Smooth muscle cell (in vitro differentiated cells): ENCODE measurements around the gene SAXO1. TPM values are rescaled to one million over a fixed set of nuclear protein-coding genes. Genes with fewer than 3 reads are reported as not detected.

Experiments
- DNase-seq: peaks from one replicate; lab custom pipeline; 2025; ENCODE audit not compliant: unreplicated experiment; lab: John Stamatoyannopoulos, UW
- H2AFZ ChIP-seq: fragments of 200-600 bp; sonication (generic); 2 replicates; pipeline ENCODE4 v1.6.0; 2016; ENCODE audit warnings: antibody characterized with exemption, low read depth, mild to moderate bottlenecking
- H3F3A ChIP-seq: fragments of 200-600 bp; sonication (generic); 2 replicates; pipeline ENCODE4 v1.6.0; 2017; ENCODE audit warnings: antibody characterized with exemption, low read depth
- H3K27ac ChIP-seq: fragments of 200-600 bp; sonication (generic); 2 replicates; pipeline ENCODE4 v1.5.1; 2016; ENCODE audit warnings: low read depth, mild to moderate bottlenecking
- H3K27me3 ChIP-seq: fragments of 200-600 bp; sonication (generic); 2 replicates; pipeline ENCODE4 v1.6.1; 2016; ENCODE audit warnings: low read depth, mild to moderate bottlenecking
- H3K36me3 ChIP-seq: fragments of 200-600 bp; sonication (generic); 2 replicates; pipeline ENCODE4 v1.5.1; 2016; ENCODE audit warnings: low read depth
- H3K4me1 ChIP-seq: fragments of 200-600 bp; sonication (generic); 2 replicates; pipeline ENCODE4 v1.5.1; 2016; ENCODE audit warnings: low read depth
- H3K4me2 ChIP-seq: fragments of 200-600 bp; sonication (generic); 2 replicates; pipeline ENCODE4 v1.6.0; 2016; ENCODE audit warnings: mild to moderate bottlenecking
- H3K4me3 ChIP-seq: fragments of 200-600 bp; sonication (generic); 2 replicates; pipeline ENCODE4 v1.5.1; 2016; ENCODE audit warnings: mild to moderate bottlenecking
- H3K79me2 ChIP-seq: fragments of 200-600 bp; sonication (generic); 2 replicates; pipeline ENCODE4 v1.6.0; 2016; ENCODE audit warnings: low read depth, mild to moderate bottlenecking
- H3K9ac ChIP-seq: fragments of 200-600 bp; sonication (generic); 2 replicates; pipeline ENCODE4 v1.6.0; 2016; ENCODE audit warnings: low read depth
- H3K9me3 ChIP-seq: fragments of 200-600 bp; sonication (generic); replicated peaks from 2 replicates; pipeline ENCODE4 v1.5.1; 2016; ENCODE audit warnings: low read depth
- H4K20me1 ChIP-seq: fragments of 200-600 bp; sonication (generic); 2 replicates; pipeline ENCODE4 v1.6.0; 2016; ENCODE audit warnings: low read depth
- WGBS: methylation state at CpG from one replicate; pipeline ENCODE4 v1.1.7; 2016; ENCODE audit warnings: low lambda C conversion rate; 5-methylcytosine and 5-hydroxymethylcytosine counted together
- polyA plus RNA-seq: library from polyadenylated mRNA; unstranded; fragments of >200 nt; fragmentation: Nextera tagmentation; extraction: Ambion mirVana; gene quantifications from 2 replicates; pipeline ENCODE4 v1.2.1, GENCODE V29; 2016
- total RNA-seq: library from RNA; depleted of rRNA; stranded (reverse); fragments of >200 nt; gene quantifications from 2 replicates; pipeline ENCODE4 v1.2.3, GENCODE V29; 2014
- TF ChIP-seq, protein P1 (sequence below): fragments of 200-600 bp; sonication (generic); IDR thresholded peaks from 2 replicates; pipeline ENCODE4 v1.5.1; 2017; ENCODE audit warnings: borderline replicate concordance, mild to moderate bottlenecking, antibody characterized with exemption; ENCODE audit not compliant: insufficient read depth, poor library complexity, severe bottlenecking

The SAXO1 gene
- total and polyA plus RNA-seq, 2 experiments from 2014 or later, result 0.08 TPM; not detected in 1

DNA sequence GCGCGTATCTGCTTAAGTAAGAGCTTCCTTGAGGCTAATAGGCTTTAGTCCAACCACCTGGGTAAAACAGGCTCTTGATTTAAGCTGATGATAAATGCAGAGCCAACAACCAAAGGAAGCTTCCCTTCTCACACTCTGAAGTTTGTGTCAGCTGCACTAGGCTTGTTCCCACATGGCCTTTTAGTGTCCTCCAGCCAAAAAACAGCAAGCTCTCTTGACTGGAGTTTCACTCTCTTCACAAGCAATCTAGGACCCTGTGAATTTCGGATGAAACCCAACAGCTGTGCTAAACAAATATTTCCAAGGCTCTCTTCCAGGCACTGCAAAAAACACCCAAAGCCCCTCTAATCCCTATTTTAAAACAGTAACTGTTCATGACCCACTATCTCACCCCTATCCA, 63.9 kb downstream of the SAXO1 start:
- Histone ChIP-seq H3K36me3 (no peaks in the 10 kb centered on the region), H3K27me3 (no peaks in the 10 kb centered on the region), H3K4me3 (no peak overlapping the region), H3K27ac (no peak overlapping the region), H3F3A (no peaks in the 10 kb centered on the region), H3K4me2 (no peak overlapping the region), H3K4me1 (no peaks in the 10 kb centered on the region), H4K20me1 (no peaks in the 10 kb centered on the region), H3K79me2 (no peaks in the 10 kb centered on the region), H3K9me3 (no peaks in the 10 kb centered on the region), H3K9ac (no peak overlapping the region), H2AFZ (no peak overlapping the region)
- 32% methylated on average over 3 of the region's 3 CpGs for WGBS
- no peak for DNase-seq
- TF ChIP-seq, protein P1, sequence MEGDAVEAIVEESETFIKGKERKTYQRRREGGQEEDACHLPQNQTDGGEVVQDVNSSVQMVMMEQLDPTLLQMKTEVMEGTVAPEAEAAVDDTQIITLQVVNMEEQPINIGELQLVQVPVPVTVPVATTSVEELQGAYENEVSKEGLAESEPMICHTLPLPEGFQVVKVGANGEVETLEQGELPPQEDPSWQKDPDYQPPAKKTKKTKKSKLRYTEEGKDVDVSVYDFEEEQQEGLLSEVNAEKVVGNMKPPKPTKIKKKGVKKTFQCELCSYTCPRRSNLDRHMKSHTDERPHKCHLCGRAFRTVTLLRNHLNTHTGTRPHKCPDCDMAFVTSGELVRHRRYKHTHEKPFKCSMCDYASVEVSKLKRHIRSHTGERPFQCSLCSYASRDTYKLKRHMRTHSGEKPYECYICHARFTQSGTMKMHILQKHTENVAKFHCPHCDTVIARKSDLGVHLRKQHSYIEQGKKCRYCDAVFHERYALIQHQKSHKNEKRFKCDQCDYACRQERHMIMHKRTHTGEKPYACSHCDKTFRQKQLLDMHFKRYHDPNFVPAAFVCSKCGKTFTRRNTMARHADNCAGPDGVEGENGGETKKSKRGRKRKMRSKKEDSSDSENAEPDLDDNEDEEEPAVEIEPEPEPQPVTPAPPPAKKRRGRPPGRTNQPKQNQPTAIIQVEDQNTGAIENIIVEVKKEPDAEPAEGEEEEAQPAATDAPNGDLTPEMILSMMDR, result no peak

DNA sequence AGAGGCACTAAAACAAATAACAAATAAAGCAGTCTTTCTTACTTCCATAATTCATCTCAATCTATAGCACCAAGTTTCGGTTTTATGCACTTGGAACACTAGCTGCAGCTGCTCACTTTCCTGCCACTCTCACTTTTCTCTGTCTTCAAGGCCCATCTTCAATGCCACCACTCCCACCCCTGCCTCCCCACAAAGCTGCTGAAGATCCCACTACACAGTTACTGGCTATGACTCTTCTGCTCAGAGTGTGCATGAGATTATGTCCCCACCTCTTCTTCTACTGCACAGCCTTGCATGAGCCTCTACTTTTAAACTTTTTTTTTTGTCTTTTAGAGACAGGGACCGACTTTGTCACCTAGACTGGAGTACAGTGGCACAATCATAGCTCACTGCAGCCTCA, 77.4 kb downstream of the SAXO1 start:
- no peaks in the 10 kb centered on the region for H3F3A ChIP-seq
- H3K9ac ChIP-seq, result no peak overlapping the region
- no peak overlapping the region for H3K4me3 ChIP-seq
- H3K27me3 ChIP-seq, result peaks cover 3% of the 10 kb centered on the region
- H4K20me1 ChIP-seq, result no peaks in the 10 kb centered on the region
- DNase-seq, result no peak
- no peak overlapping the region for H2AFZ ChIP-seq
- no peak overlapping the region for H3K4me2 ChIP-seq
- H3K9me3 ChIP-seq, result no peaks in the 10 kb centered on the region
- TF ChIP-seq, protein P1, result no peak
- no peaks in the 10 kb centered on the region for H3K79me2 ChIP-seq
- 85% methylated on average over 2 of the region's 2 CpGs for WGBS
- no peaks in the 10 kb centered on the region for H3K36me3 ChIP-seq
- no peak overlapping the region for H3K27ac ChIP-seq
- H3K4me1 ChIP-seq, result no peaks in the 10 kb centered on the region

DNA sequence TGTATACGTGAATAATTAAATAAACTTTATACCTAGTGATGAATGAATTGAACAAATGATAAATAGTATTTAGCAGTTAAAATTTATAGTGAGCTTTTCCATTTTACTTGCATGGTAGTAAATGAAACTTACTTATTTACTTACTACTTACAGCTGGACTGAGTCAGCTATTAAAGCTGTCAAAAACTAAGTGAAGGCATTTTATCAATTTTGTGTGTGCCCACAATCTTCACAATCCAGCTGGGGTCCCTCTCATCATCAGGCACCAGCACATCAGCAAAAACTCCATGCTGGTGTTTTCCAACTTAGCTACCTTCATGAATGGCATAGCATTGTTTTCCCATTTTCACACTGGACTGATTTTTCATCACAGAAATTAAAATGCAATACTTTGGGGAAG, 81.1 kb downstream of the SAXO1 start:
- Histone ChIP-seq H4K20me1 (no peaks in the 10 kb centered on the region), H3K79me2 (no peaks in the 10 kb centered on the region), H3K27me3 (no peaks in the 10 kb centered on the region), H3K4me3 (no peak overlapping the region), H3K9ac (no peak overlapping the region), H2AFZ (no peak overlapping the region), H3K27ac (no peak overlapping the region), H3K9me3 (no peaks in the 10 kb centered on the region), H3K36me3 (no peaks in the 10 kb centered on the region), H3K4me2 (no peak overlapping the region), H3F3A (no peaks in the 10 kb centered on the region), H3K4me1 (no peaks in the 10 kb centered on the region)
- TF ChIP-seq, protein P1, result no peak
- 81% methylated on average over 1 of the region's 1 CpG for WGBS
- DNase-seq, result no peak

DNA sequence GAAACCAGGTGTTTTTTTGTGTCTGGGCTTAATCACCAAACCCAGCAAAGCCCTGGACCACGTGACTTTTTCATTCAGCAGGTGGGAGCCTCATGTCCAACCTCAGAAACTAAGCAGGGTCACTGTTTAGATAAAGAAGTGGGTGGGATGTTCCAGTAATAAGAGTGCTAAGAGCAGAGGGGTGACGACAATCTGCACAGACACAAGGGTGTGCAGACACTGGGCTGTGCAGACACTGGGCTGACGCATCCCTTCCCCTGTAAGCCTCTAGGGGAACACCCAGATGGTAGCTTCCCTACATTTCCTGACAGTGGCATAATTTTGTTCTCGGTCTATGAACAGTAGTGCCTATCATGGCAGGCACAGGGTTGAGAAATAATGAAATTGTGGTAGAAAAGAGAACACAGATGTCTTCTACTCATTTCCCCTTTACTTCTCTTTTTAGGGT, 85.1 kb downstream of the SAXO1 start:
- no peak overlapping the region for H3K27ac ChIP-seq
- H3K9ac ChIP-seq, result no peak overlapping the region
- no peaks in the 10 kb centered on the region for H3K4me1 ChIP-seq
- no peaks in the 10 kb centered on the region for H4K20me1 ChIP-seq
- no peaks in the 10 kb centered on the region for H3K9me3 ChIP-seq
- TF ChIP-seq, protein P1, result no peak
- DNase-seq, result no peak
- no peak overlapping the region for H3K4me2 ChIP-seq
- H3F3A ChIP-seq, result no peaks in the 10 kb centered on the region
- 73% methylated on average over 4 of the region's 4 CpGs for WGBS
- no peaks in the 10 kb centered on the region for H3K27me3 ChIP-seq
- H3K79me2 ChIP-seq, result no peaks in the 10 kb centered on the region
- H3K4me3 ChIP-seq, result no peak overlapping the region
- H2AFZ ChIP-seq, result no peak overlapping the region
- H3K36me3 ChIP-seq, result no peaks in the 10 kb centered on the region
